ENCODE results near the gene GNG7.
"Not testable (repeated sequence)": the region's sequence is repeated elsewhere in the genome, so short reads cannot be mapped to it uniquely, and the experiment has no call there.

GRCh38 chr19:2622371-2622961, 80.0 kb downstream of the GNG7 start:
- TF ChIP-seq TAF1, POLR2A (IDR thresholded peaks at IDR 0.05; ENCODE audit: low read depth, low read length): not testable (repeated sequence)

Measured in GM12891 (cell line).